Measurements from ENCODE around the gene TSGA10IP.
A peak's percentile ranks its signal among the peaks of the same experiment; 100 is the strongest.

The TSGA10IP gene

DNA sequence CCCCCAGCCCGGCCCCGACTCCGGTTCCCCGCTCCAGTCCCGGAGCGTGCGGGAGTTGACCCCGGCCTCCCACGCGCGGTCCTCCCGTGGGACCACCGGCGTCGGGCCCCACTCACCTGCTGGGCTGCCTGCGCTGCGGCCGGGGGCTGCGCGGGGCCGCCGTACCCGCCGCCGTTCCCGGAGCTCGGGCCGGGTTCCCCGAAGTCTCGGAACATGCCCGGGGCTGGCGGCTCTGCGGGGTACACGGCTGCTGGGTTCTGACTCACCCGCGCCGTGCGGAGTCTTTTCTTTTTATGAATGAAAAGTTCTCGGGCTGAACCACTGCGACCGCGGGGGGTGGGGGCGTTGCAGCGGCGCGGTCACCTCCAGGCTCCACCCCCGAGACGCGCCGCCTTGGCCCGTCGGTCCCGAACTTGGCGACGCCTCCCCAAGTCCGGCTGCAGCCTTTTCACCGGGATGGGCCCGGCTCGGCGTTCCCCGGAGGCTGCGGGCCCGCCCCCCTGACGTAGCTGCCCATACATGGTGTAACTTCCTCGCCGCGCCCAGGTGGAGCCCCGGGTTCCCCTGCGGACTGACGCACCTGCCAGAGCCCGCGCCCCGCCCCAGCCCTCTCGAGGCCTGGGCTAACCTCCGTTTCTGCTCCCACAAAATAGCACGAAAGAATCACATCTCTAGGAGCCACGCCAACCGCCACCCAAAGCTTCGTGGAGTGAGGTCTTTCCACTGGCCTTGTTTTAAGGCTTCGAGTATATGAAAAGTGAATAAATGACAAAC, 45.0 kb upstream of the TSGA10IP start, which contains the start of gene FOSL1:
FOSL1 (minus strand) TSS at position 264 of the 774 bp plus-strand sequence; CDS start at position 215, 49 bp downstream.
- Histone ChIP-seq H4K20me1 (ENCODE audit: insufficient read depth, low read length) (0 out of 2 replicates have a peak, but pooled peaks cover 5% of the 10 kb centered on the region), H3K27ac (ENCODE audit: low read length) (no peak within 1 kb of the TSS), H3K4me3 (ENCODE audit: low read depth in 1 of 2, low read length in 2 of 2) (peak within 1 kb of the TSS in 1 of 2 experiments; percentile 53; a peak in 2 of 4 replicates), H3K4me2 (ENCODE audit: insufficient read depth, low read length) (peak within 1 kb of the TSS; percentile 69), H3K9ac (ENCODE audit: low read depth, low read length) (peak within 1 kb of the TSS; percentile 43), H2AFZ (ENCODE audit: low read depth, low read length) (peak within 1 kb of the TSS; percentile 41), H3K9me3 (ENCODE audit: insufficient read depth, low read length, severe bottlenecking) (no peaks in the 10 kb centered on the region), H3K79me2 (ENCODE audit: insufficient read depth, low read length) (no peaks in the 10 kb centered on the region), H3K4me1 (ENCODE audit: insufficient read depth, low read length) (peaks cover 23% of the 10 kb centered on the region), H3K36me3 (ENCODE audit: insufficient read depth, low read length) (no peaks in the 10 kb centered on the region), H3K27me3 (ENCODE audit: insufficient read depth, low read length, poor library complexity) (peaks cover 46% of the 10 kb centered on the region)
- ATAC-seq (ENCODE audit: insufficient read depth, low read depth), result peak; percentile 70
- peak; percentile 63 for DNase-seq
- TF ChIP-seq CTCF (IDR thresholded peaks at IDR 0.05; ENCODE audit: borderline replicate concordance, extremely low read depth, low read length, poor library complexity, severe bottlenecking) (no peak), EZH2 (IDR thresholded peaks at IDR 0.05; ENCODE audit: borderline replicate concordance, low read depth, low read length, severe bottlenecking) (peak; percentile 90)

DNA sequence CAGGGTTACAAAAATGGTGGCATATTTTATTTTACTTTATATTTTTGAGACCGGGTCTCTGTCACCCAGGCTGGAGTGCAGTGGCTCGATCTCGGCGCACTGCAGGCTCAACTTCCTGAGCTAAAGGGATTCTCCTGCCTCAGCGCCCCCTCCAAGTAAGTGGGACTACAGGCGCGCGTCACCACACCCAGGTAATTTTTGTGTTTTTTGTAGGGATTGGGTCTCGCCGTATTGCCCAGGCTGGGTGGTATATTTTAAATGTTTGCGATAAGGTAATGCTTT, 44.4 kb upstream of the TSGA10IP start:
- DNase-seq (no peak), ATAC-seq (ENCODE audit: insufficient read depth, low read depth) (no peak)
- H3K4me2 ChIP-seq (ENCODE audit: insufficient read depth, low read length), result no peak overlapping the region
- H3K4me3 ChIP-seq (ENCODE audit: low read depth in 1 of 2, low read length in 2 of 2), result no peak overlapping the region
- H3K79me2 ChIP-seq (ENCODE audit: insufficient read depth, low read length), result no peaks in the 10 kb centered on the region
- H3K9me3 ChIP-seq (ENCODE audit: insufficient read depth, low read length, severe bottlenecking), result no peaks in the 10 kb centered on the region
- TF ChIP-seq CTCF (IDR thresholded peaks at IDR 0.05; ENCODE audit: borderline replicate concordance, extremely low read depth, low read length, poor library complexity, severe bottlenecking), result no peak
- no peak for TF ChIP-seq EZH2 (IDR thresholded peaks at IDR 0.05; ENCODE audit: borderline replicate concordance, low read depth, low read length, severe bottlenecking)
- no peak overlapping the region for H3K9ac ChIP-seq (ENCODE audit: low read depth, low read length)
- peaks cover 23% of the 10 kb centered on the region for H3K4me1 ChIP-seq (ENCODE audit: insufficient read depth, low read length)
- H4K20me1 ChIP-seq (ENCODE audit: insufficient read depth, low read length), result 0 out of 2 replicates have a peak, but pooled peaks cover 5% of the 10 kb centered on the region
- H3K27ac ChIP-seq (ENCODE audit: low read length), result no peak overlapping the region
- H3K27me3 ChIP-seq (ENCODE audit: insufficient read depth, low read length, poor library complexity), result peaks cover 46% of the 10 kb centered on the region
- H3K36me3 ChIP-seq (ENCODE audit: insufficient read depth, low read length), result no peaks in the 10 kb centered on the region
- no peak overlapping the region for H2AFZ ChIP-seq (ENCODE audit: low read depth, low read length)

GRCh38 chr11:65903068-65903481, 42.2 kb upstream of the TSGA10IP start:
- H3K79me2 ChIP-seq (ENCODE audit: insufficient read depth, low read length), result no peaks in the 10 kb centered on the region
- no peaks in the 10 kb centered on the region for H3K9me3 ChIP-seq (ENCODE audit: insufficient read depth, low read length, severe bottlenecking)
- peaks cover 23% of the 10 kb centered on the region for H3K4me1 ChIP-seq (ENCODE audit: insufficient read depth, low read length)
- H3K9ac ChIP-seq (ENCODE audit: low read depth, low read length), result no peak overlapping the region
- TF ChIP-seq CTCF (IDR thresholded peaks at IDR 0.05; ENCODE audit: borderline replicate concordance, extremely low read depth, low read length, poor library complexity, severe bottlenecking), result no peak
- TF ChIP-seq EZH2 (IDR thresholded peaks at IDR 0.05; ENCODE audit: borderline replicate concordance, low read depth, low read length, severe bottlenecking), result no peak
- no peak overlapping the region for H3K4me3 ChIP-seq (ENCODE audit: low read depth in 1 of 2, low read length in 2 of 2)
- peaks cover 47% of the 10 kb centered on the region for H3K27me3 ChIP-seq (ENCODE audit: insufficient read depth, low read length, poor library complexity)
- 0 out of 2 replicates have a peak, but pooled peaks cover 5% of the 10 kb centered on the region for H4K20me1 ChIP-seq (ENCODE audit: insufficient read depth, low read length)
- ATAC-seq (ENCODE audit: insufficient read depth, low read depth) (no peak), DNase-seq (no peak)
- no peak overlapping the region for H3K4me2 ChIP-seq (ENCODE audit: insufficient read depth, low read length)
- H2AFZ ChIP-seq (ENCODE audit: low read depth, low read length), result no peak overlapping the region
- H3K36me3 ChIP-seq (ENCODE audit: insufficient read depth, low read length), result no peaks in the 10 kb centered on the region
- H3K27ac ChIP-seq (ENCODE audit: low read length), result no peak overlapping the region

Data from DND-41 (cell line).